Ramos (cell line): ENCODE results near the gene DCUN1D2.

Experiments
- in situ Hi-C: fragments of 300-500 bp; cut with MboI; formaldehyde crosslinking; loops from one replicate; pipeline ENCODE4 v1.14.3; 2022; ENCODE audit warnings: low sequenced_read_pairs; ENCODE audit not compliant: unreplicated experiment

DCUN1D2 gene

GRCh38 chr13:113520571-113520970 is 30.1 kb upstream of the DCUN1D2 start:
- in situ Hi-C loops, result no loop called here

GRCh38 chr13:113519556-113519955 is 29.0 kb upstream of the DCUN1D2 start:
- in situ Hi-C loops, result no loop called here

- in situ Hi-C loops, result no loop called here
Observed at GRCh38 chr13:113518076-113518803, 27.7 kb upstream of the DCUN1D2 start.

- in situ Hi-C loops, result no loop called here
Observed at GRCh38 chr13:113514847-113515246, 24.3 kb upstream of the DCUN1D2 start.

- in situ Hi-C loops, result no loop called here
Observed at GRCh38 chr13:113513761-113514160, 23.2 kb upstream of the DCUN1D2 start.

GRCh38 chr13:113511361-113511760 is 20.9 kb upstream of the DCUN1D2 start:
- in situ Hi-C loops, result no loop called here

- in situ Hi-C loops, result no loop called here
Observed at GRCh38 chr13:113510871-113511270, 20.4 kb upstream of the DCUN1D2 start.

GRCh38 chr13:113509989-113510388 is 19.5 kb upstream of the DCUN1D2 start:
- in situ Hi-C loops, result no loop called here

GRCh38 chr13:113508521-113509254 is 18.2 kb upstream of the DCUN1D2 start:
- in situ Hi-C loops, result no loop called here

GRCh38 chr13:113507505-113508345 is 17.2 kb upstream of the DCUN1D2 start:
- in situ Hi-C loops, result no loop called here

GRCh38 chr13:113506871-113507388 is 16.4 kb upstream of the DCUN1D2 start:
- in situ Hi-C loops, result no loop called here

GRCh38 chr13:113506025-113506685 is 15.6 kb upstream of the DCUN1D2 start:
- in situ Hi-C loops, result no loop called here

GRCh38 chr13:113502686-113503085 is 12.2 kb upstream of the DCUN1D2 start:
- in situ Hi-C loops, result no loop called here

- in situ Hi-C loops, result no loop called here
Observed at GRCh38 chr13:113500530-113501265, 10.2 kb upstream of the DCUN1D2 start.

GRCh38 chr13:113499936-113500335 is 9.4 kb upstream of the DCUN1D2 start:
- in situ Hi-C loops, result no loop called here

- in situ Hi-C loops, result no loop called here
Observed at GRCh38 chr13:113498905-113499304, 8.4 kb upstream of the DCUN1D2 start.

GRCh38 chr13:113497217-113497616 is 6.7 kb upstream of the DCUN1D2 start:
- in situ Hi-C loops, result no loop called here

- in situ Hi-C loops, result no loop called here
Observed at GRCh38 chr13:113495494-113496210, 5.1 kb upstream of the DCUN1D2 start.
